Adrenal gland (tissue), 12 donors: ENCODE data around the gene STAMBPL1. TPM values are rescaled to one million over a fixed set of nuclear protein-coding genes. Genes with fewer than 3 reads are reported as not detected.
A peak's percentile ranks its signal among the peaks of the same experiment; 100 is the strongest.

Experiments
- DNase-seq, 7 donors: peaks; one replicate each; pipeline ENCODE4 v3.0.0-alpha.2; 2019 to 2020
- H3K27ac ChIP-seq, 5 donors: fragments of 200-600 bp; sonication (generic) in 4 of 5; 1 replicate in 3 of 5; 2 replicates in 2 of 5; pipeline versions ENCODE4 v1.5.1 to v1.8.0; 2016 to 2020; ENCODE audit warnings: mild to moderate bottlenecking in 1 of 5
- H3K27me3 ChIP-seq: fragments of 200-600 bp; 2 replicates; pipeline ENCODE4 v1.8.0; 2021
- H3K36me3 ChIP-seq, 2 donors: fragments of 200-600 bp; replicated peaks in 1 of 2; 1 replicate in 1 of 2; 2 replicates in 1 of 2; pipeline versions ENCODE4 v1.5.1 to v1.8.0; 2018 to 2022
- H3K4me1 ChIP-seq, 2 donors: fragments of 200-600 bp; replicated peaks in 1 of 2; 1 replicate in 1 of 2; 2 replicates in 1 of 2; pipeline versions ENCODE4 v1.5.1 to v1.8.0; 2018 to 2021
- H3K4me3 ChIP-seq, 4 donors: fragments of 200-600 bp; sonication (generic) in 3 of 4; one replicate each; pipeline ENCODE4 v1.5.1; 2016 to 2018
- H3K9me3 ChIP-seq, 3 donors: fragments of 200-600 bp; sonication (generic) in 1 of 3; replicated peaks in 1 of 3; 1 replicate in 2 of 3; 2 replicates in 1 of 3; pipeline versions ENCODE4 v1.5.1 to v1.8.0; 2016 to 2021
- CTCF ChIP-seq, 6 experiments: fragments of 450-650 bp in 4 of 6; fragments of 200-600 bp in 2 of 6; sonication (generic) in 1 of 6; IDR thresholded peaks; 1 replicate in 5 of 6; 2 replicates in 1 of 6; pipeline versions ENCODE4 v1.5.1 to v1.8.0; 2016 to 2021; ENCODE audit warnings: antibody characterized with exemption in 6 of 6, mild to moderate bottlenecking in 2 of 6, moderate library complexity in 1 of 6
- POLR2A ChIP-seq, 2 donors: fragments of 450-650 bp; IDR thresholded peaks; one replicate each; pipeline ENCODE4 v1.6.1; 2017; ENCODE audit warnings: antibody characterized with exemption in 2 of 2, mild to moderate bottlenecking in 2 of 2, moderate library complexity in 1 of 2
- WGBS, 4 donors: extraction: QIAGEN DNeasy Blood & Tissue Kit in 2 of 4; methylation state at CpG; one replicate each; pipeline versions ENCODE4 v1.1.5 to v1.1.7; 2013 to 2017; 5-methylcytosine and 5-hydroxymethylcytosine counted together
- intact Hi-C, 2 donors: fragments of 100-400 bp; cut with DNase I; formaldehyde crosslinking; loops; one replicate each; pipeline versions ENCODE4 v1.14.1 to v1.15.0; 2022 to 2023
- polyA plus RNA-seq, 3 donors: library from polyadenylated mRNA; stranded (reverse); fragments of 200-250 nt in 2 of 3; fragments of 350-450 nt in 1 of 3; fragmentation: Illumina TruSeq in 1 of 3; extraction: RNeasy Lipid Tissue Mini Kit (QIAGEN cat#74804) in 1 of 3; gene quantifications; one replicate each; pipeline ENCODE4 v1.2.3, GENCODE V29; 2013 to 2014
- total RNA-seq, 9 donors: library from RNA; depleted of rRNA in 4 of 9; stranded (reverse); fragments of >200 nt in 4 of 9; fragments of 120-200 nt in 1 of 9; fragmentation: NEBNext Ultra II Directional in 1 of 9; extraction: Animal tissue kit (Norgen Biotek cat#: 25700) in 1 of 9; gene quantifications; one replicate each; pipeline versions ENCODE4 v1.1.0 to v1.2.4, GENCODE V29; 2013 to 2023
- donor health status: healthy with polysubstance abuse.
- donor health status: Bipolar disorder and iron deficiency.
- donor health status: DM: yes; HTN: yes; CAD: no.
- donor health status: DM: no; HTN: no; CAD: no.
- donor health status: DM: no; HTN: no; CAD: no.
- donor health status: DM: yes; HTN: yes; CAD: no.

The STAMBPL1 gene
- total and polyA plus RNA-seq, 12 donors = 11.0 to 108 (median 49.5) TPM

GRCh38 chr10:88919041-88919440, 39.0 kb downstream of the STAMBPL1 start:
- Histone ChIP-seq H3K4me3 (no peak overlapping the region), H3K36me3 (peaks cover 0 to 14% of the 10 kb centered on the region in 2 donors), H3K4me1 (peaks cover 10 to 30% of the 10 kb centered on the region in 2 donors), H3K27me3 (no peaks in the 10 kb centered on the region), H3K9me3 (no peaks in the 10 kb centered on the region), H3K27ac (no peak overlapping the region)
- WGBS, 4 donors = 87 to 92% (median 90%) methylated on average over 1 of the region's 1 CpG
- no peak for TF ChIP-seq POLR2A (IDR thresholded peaks at IDR 0.05)
- TF ChIP-seq CTCF (IDR thresholded peaks at IDR 0.05) = no peak
- DNase-seq = no peak
- intact Hi-C loops = no loop called here

GRCh38 chr10:88920198-88920597, 40.2 kb downstream of the STAMBPL1 start:
- WGBS, 4 donors = 45 to 46% (median 45%) methylated on average over 2 of the region's 2 CpGs
- Histone ChIP-seq H3K27ac (peak overlapping the region in 2 of 5 donors; percentile 21 to 42), H3K36me3 (peaks cover 0 to 14% of the 10 kb centered on the region in 2 donors), H3K4me1 (peaks cover 10 to 27% of the 10 kb centered on the region in 2 donors), H3K9me3 (no peaks in the 10 kb centered on the region), H3K4me3 (no peak overlapping the region), H3K27me3 (no peaks in the 10 kb centered on the region)
- DNase-seq = no peak
- intact Hi-C loops = no loop called here
- no peak for TF ChIP-seq POLR2A (IDR thresholded peaks at IDR 0.05)
- TF ChIP-seq CTCF (IDR thresholded peaks at IDR 0.05) = no peak

GRCh38 chr10:88920986-88921593, 41.0 kb downstream of the STAMBPL1 start:
- H3K4me3 ChIP-seq = no peak overlapping the region
- DNase-seq = peak in 1 of 7 donors; percentile 51
- intact Hi-C loops = no loop called here
- TF ChIP-seq CTCF (IDR thresholded peaks at IDR 0.05) = no peak
- no peak for TF ChIP-seq POLR2A (IDR thresholded peaks at IDR 0.05)
- no peaks in the 10 kb centered on the region for H3K27me3 ChIP-seq
- H3K9me3 ChIP-seq = no peaks in the 10 kb centered on the region
- H3K4me1 ChIP-seq = peaks cover 10 to 34% of the 10 kb centered on the region in 2 donors
- peaks cover 0 to 14% of the 10 kb centered on the region in 2 donors for H3K36me3 ChIP-seq
- H3K27ac ChIP-seq = peak overlapping the region in 4 of 5 donors; percentile 21 to 62 (median 33)
- 36 to 60% (median 53%) methylated on average over 3 of the region's 3 CpGs for WGBS, 4 donors

GRCh38 chr10:88922041-88922440, 42.0 kb downstream of the STAMBPL1 start:
- no peaks in the 10 kb centered on the region for H3K27me3 ChIP-seq
- WGBS, 4 donors = 84 to 86% (median 86%) methylated on average over 2 of the region's 2 CpGs
- H3K36me3 ChIP-seq = peaks cover 0 to 14% of the 10 kb centered on the region in 2 donors
- no peaks in the 10 kb centered on the region for H3K9me3 ChIP-seq
- intact Hi-C loops = no loop called here
- no peak overlapping the region for H3K27ac ChIP-seq
- peaks cover 18 to 43% of the 10 kb centered on the region in 2 donors for H3K4me1 ChIP-seq
- DNase-seq = no peak
- H3K4me3 ChIP-seq = no peak overlapping the region
- TF ChIP-seq POLR2A (IDR thresholded peaks at IDR 0.05) (no peak), CTCF (IDR thresholded peaks at IDR 0.05) (no peak)
